Brain microvascular endothelial cell (primary cell): ENCODE data around the gene LPAR3.

Experiments
- DNase-seq: peaks from one replicate; pipeline ENCODE4 v3.0.0-alpha.2; 2020
- H3K27ac ChIP-seq: fragments of 250-450 bp; sonication (Bioruptor Pico); 2 replicates; pipeline ENCODE4 v1.5.1; 2020; ENCODE audit warnings: mild to moderate bottlenecking, moderate library complexity
- H3K27me3 ChIP-seq: fragments of 250-450 bp; sonication (Bioruptor Pico); replicated peaks from 2 replicates; pipeline ENCODE4 v1.5.1; 2020; ENCODE audit warnings: mild to moderate bottlenecking
- H3K36me3 ChIP-seq: fragments of 250-450 bp; sonication (Bioruptor Pico); replicated peaks from 2 replicates; pipeline ENCODE4 v1.5.1; 2020; ENCODE audit warnings: mild to moderate bottlenecking
- H3K4me3 ChIP-seq: 2 replicates; pipeline ENCODE4 v1.5.1; 2011; ENCODE audit warnings: low read depth, mild to moderate bottlenecking, control low read depth, low read length, moderate library complexity
- in situ Hi-C: cut with HindIII; loops from 2 replicates; pipeline ENCODE4 v1.10.0; 2017; ENCODE audit warnings: low sequenced_read_pairs, low pct_ligation_motif_present
- TF ChIP-seq, protein P1 (sequence below): IDR thresholded peaks from 2 replicates; pipeline ENCODE4 v1.5.1; 2011; ENCODE audit warnings: low read depth, mild to moderate bottlenecking, moderate library complexity, low read length, control low read depth, inconsistent platforms; ENCODE audit errors: missing control alignments

Gene LPAR3

DNA sequence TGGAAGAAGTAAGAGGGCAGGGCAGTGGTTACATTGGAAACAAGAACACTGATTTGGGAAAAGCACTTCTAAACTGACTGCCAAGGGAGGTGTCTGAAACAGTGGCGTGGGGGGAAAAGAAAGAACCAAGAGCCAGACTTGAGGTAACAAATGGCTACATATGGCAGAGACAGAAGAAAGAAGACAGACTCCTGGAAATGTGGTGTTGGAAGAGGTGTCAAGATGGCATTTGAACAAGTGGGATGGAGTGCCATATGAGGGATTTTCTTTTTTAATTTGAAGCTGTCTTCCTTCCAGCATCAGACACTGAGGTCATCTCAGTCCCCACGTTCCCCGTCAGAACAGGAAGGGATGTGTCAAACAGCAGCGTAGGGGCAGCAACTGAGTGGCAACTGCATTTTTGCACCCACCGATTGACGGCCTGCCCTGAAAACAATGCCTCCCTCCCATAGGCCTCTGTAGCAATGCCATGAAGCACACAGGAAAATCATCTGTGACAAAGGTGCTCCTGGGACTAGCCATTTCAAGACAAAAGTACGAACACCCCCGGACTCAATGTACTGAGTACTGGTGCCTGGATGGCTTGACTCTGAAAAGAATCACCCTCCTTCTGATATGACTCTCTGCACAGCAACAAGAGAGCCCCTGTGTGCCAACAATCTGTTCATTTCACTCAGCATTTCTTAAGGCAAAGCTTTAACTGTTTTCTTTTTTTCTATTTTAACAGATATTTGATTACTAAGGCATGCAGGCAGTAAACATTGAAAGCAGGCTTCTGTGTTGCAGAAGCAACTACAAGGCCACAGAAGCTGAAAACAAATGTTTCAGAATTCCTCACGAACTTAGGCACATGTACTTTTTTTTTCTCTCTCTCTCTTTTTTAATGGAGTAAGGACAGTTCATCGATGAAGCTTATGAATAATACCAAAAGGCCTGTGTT is 37.0 kb downstream of the LPAR3 start:
- H3K27ac ChIP-seq: no peak overlapping the region

DNA sequence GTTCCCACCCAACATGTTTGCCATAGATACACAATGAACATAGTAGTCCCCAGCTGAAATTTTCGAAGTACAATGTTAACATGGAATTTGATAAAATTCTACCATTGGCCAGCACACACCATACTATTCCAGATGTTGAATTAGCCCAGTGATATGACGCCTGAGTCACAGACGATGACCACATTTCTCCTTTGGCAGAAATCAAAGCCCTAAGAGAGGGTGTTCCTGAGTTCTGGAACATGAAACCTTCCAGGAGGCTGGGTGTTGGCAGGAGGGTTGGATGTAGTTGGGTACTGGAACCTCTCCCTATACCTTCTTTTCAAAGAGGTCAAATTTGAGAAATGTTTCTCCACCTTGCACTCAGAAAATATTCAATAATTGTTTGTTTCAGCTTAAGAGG is 37.8 kb downstream of the LPAR3 start:
- in situ Hi-C loops: no loop called here
- H3K27ac ChIP-seq: no peak overlapping the region

More for the DNA sequence above, 37.0 kb downstream of the LPAR3 start:
- in situ Hi-C loops: no loop called here
- Histone ChIP-seq H3K36me3 (no peaks in the 10 kb centered on the region), H3K4me3 (no peak overlapping the region), H3K27me3 (no peaks in the 10 kb centered on the region)
- DNase-seq: no peak
- TF ChIP-seq, protein P1, sequence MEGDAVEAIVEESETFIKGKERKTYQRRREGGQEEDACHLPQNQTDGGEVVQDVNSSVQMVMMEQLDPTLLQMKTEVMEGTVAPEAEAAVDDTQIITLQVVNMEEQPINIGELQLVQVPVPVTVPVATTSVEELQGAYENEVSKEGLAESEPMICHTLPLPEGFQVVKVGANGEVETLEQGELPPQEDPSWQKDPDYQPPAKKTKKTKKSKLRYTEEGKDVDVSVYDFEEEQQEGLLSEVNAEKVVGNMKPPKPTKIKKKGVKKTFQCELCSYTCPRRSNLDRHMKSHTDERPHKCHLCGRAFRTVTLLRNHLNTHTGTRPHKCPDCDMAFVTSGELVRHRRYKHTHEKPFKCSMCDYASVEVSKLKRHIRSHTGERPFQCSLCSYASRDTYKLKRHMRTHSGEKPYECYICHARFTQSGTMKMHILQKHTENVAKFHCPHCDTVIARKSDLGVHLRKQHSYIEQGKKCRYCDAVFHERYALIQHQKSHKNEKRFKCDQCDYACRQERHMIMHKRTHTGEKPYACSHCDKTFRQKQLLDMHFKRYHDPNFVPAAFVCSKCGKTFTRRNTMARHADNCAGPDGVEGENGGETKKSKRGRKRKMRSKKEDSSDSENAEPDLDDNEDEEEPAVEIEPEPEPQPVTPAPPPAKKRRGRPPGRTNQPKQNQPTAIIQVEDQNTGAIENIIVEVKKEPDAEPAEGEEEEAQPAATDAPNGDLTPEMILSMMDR: no peak

DNA sequence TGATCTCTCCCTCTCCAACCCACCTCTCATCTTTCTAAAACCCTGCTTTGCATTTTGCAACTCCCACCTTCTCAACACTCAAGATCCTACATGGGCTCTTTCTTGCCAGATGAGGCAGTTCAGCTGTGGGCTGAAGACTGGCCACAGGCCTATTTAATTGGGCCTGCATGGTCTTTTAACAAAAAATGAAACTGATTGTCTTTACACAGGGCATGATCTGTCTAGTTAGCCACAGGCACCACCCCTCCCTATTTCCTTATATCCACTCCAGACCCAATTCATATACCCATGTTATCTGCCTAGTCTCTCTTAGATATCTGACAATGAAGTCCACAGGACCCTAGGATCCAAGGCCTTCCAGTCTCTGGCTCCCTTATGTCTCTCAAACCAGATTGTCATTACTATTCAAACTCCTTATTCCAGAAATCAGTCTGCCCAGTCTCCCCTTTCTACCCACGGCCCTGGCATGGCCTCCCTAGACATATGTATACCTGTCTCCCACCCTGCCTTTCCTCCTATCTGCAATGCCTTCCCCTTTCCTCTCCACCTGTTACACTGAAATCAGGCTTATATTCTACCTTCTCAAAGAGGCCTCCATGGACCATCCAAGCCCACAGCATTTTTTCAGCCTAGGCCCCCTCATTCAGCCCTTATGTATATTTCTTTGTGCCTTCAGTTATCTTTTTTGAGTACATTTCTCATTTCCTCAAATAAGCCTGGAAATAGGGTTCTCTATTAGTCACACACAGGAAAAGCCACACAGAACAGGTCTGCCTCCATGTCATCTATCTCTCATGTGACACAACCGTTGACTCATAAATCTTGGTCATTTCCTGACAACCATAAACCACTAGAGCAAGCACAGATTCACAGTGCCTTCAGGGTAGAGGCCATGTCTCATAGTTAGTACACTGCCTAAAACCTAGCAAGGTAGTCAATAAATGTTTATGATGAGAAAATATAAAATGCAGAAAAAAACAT is 39.0 kb downstream of the LPAR3 start:
- H3K27ac ChIP-seq: peak overlapping the region; percentile 16
- in situ Hi-C loops: no loop called here
- no peaks in the 10 kb centered on the region for H3K36me3 ChIP-seq
- TF ChIP-seq, protein P1: no peak
- H3K4me3 ChIP-seq: no peak overlapping the region
- H3K27me3 ChIP-seq: no peaks in the 10 kb centered on the region
- peak; percentile 93 for DNase-seq

More for the DNA sequence above, 37.8 kb downstream of the LPAR3 start:
- no peaks in the 10 kb centered on the region for H3K27me3 ChIP-seq
- no peaks in the 10 kb centered on the region for H3K36me3 ChIP-seq
- H3K4me3 ChIP-seq: no peak overlapping the region
- TF ChIP-seq, protein P1: no peak
- no peak for DNase-seq

DNA sequence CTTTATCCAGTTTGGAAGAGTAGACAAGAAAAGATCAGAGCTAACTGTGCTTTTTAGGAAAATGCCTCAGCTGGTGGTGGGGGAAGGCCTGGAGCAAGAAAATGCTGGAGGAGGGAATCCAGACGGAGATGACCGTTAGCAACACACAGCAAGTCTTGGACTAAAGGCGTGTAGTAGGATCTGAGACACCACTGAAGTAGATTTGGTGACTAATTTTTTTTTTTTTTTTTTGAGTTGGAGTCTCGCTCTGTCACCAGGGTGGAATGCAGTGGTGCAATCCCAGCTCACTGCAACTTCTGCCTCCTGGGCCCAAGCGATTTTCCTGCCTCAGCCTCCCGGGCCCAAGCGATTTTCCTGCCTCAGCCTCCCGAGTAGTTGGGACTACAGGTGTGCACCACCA is 41.2 kb downstream of the LPAR3 start:
- Histone ChIP-seq H3K36me3 (no peaks in the 10 kb centered on the region), H3K27ac (peak overlapping the region; percentile 51), H3K27me3 (no peaks in the 10 kb centered on the region), H3K4me3 (no peak overlapping the region)
- in situ Hi-C loops: no loop called here
- TF ChIP-seq, protein P1: no peak
- peak; percentile 77 for DNase-seq

DNA sequence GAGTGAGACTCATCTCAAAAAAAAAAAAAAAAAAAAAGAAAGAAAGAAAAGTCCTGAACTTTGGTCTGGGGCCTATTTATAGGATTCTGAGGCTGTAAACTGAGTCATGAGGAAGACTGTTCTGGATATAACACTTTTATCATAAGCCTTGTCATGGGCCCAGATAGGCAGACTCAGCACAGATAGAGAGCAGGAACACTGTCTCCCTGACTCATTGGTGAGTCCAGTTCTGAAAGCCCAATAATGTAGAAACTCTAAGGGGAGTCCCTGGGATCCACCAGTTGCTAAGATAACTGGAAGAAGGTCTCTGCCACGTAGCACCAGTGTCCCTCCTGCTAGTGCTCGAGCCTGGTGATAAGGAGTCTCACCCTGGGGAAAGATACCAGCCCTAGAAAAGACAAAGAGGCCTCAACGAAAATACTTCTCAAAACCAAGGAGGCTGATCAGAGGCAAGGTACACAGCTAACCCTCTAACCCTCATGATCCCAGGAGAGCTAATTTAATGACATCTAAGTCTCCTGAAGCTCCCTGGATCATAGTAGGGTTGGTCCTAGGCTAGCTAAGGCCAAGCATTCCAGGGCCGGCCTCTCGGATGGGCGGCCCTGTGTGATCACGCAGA is 43.5 kb downstream of the LPAR3 start:
- Histone ChIP-seq H3K36me3 (no peaks in the 10 kb centered on the region), H3K27ac (no peak overlapping the region), H3K4me3 (no peak overlapping the region), H3K27me3 (no peaks in the 10 kb centered on the region)
- TF ChIP-seq, protein P1: no peak
- in situ Hi-C loops: no loop called here
- no peak for DNase-seq
